Activated CD8-positive, alpha-beta T cell treated with anti-CD3 and anti-CD28 coated beads for 36 hours (primary cell): Measurements from ENCODE around the gene ZNF225. TPM values are rescaled to one million over a fixed set of nuclear protein-coding genes. Genes with fewer than 3 reads are reported as not detected.

ENCODE experiments used
- ATAC-seq: fragments of 200-7000 bp; cut with Tn5 transposase; one replicate; pipeline ENCODE4 v1.10.0; 2021; ENCODE audit warnings: mild to moderate bottlenecking, moderate library complexity
- CTCF ChIA-PET: fragments of 350-600 bp; sonication (Branson Sonifier 250); formaldehyde crosslinking; loops from one replicate; lab custom pipeline; 2021; ENCODE audit warnings: antibody characterized with exemption; lab: Charles Lee
- POLR2A ChIA-PET: fragments of 350-600 bp; sonication (Branson Sonifier 250); formaldehyde crosslinking; loops from one replicate; lab custom pipeline; 2021; ENCODE audit warnings: antibody characterized with exemption; lab: Charles Lee
- DNase-seq: peaks from one replicate; pipeline ENCODE4 v3.0.0-alpha.2; 2020
- H3K27ac Mint-ChIP-seq: one replicate; pipeline ENCODE4 v1.8.0; 2021; ENCODE audit warnings: mild to moderate bottlenecking, mixed read lengths
- H3K27me3 Mint-ChIP-seq: one replicate; pipeline ENCODE4 v1.8.0; 2021; ENCODE audit warnings: mixed read lengths
- H3K36me3 Mint-ChIP-seq: one replicate; pipeline ENCODE4 v1.8.0; 2021; ENCODE audit warnings: low read depth, mixed read lengths
- H3K4me1 Mint-ChIP-seq: one replicate; pipeline ENCODE4 v1.8.0; 2021; ENCODE audit warnings: low read depth, mixed read lengths
- H3K4me3 Mint-ChIP-seq: one replicate; pipeline ENCODE4 v1.8.0; 2021; ENCODE audit warnings: mild to moderate bottlenecking, moderate library complexity, mixed read lengths
- H3K9me3 Mint-ChIP-seq: one replicate; pipeline ENCODE4 v1.8.0; 2021; ENCODE audit warnings: mixed read lengths
- CTCF ChIP-seq: fragments of 200-600 bp; IDR thresholded peaks from one replicate; pipeline ENCODE4 v1.8.0; 2022; ENCODE audit warnings: antibody characterized with exemption, mild to moderate bottlenecking
- intact Hi-C: fragments of 100-400 bp; cut with micrococcal nuclease; formaldehyde crosslinking; loops from one replicate; pipeline ENCODE4 v1.10.0; 2022
- total RNA-seq, 2 experiments: library from RNA; stranded (reverse); gene quantifications; one replicate each; pipeline ENCODE4 v1.2.3, GENCODE V29; 2021

ZNF225 gene
- total RNA-seq, 2 experiments from 2014 or later, result 3.0 to 4.4 TPM

GRCh38 chr19:44131955-44132354 lies 18.8 kb downstream of the ZNF225 start:
- H3K9me3 Mint-ChIP-seq, result peaks cover 34% of the 10 kb centered on the region
- POLR2A ChIA-PET, result interaction anchor here (1.1 to 2.1 kb wide), 2 partner anchors 10 to 17 kb away, joined by 3 to 6 read pairs; no protein-coding TSS in a partner anchor

GRCh38 chr19:44141191-44142058 lies 28.2 kb downstream of the ZNF225 start, which contains the start of gene ZNF234:
Gene ZNF234, plus strand, starts transcription at chr19:44141554. Its CDS starts 3,079 bp downstream, at chr19:44144633.
- H3K9me3 Mint-ChIP-seq, result peaks cover 13% of the 10 kb centered on the region
- CTCF ChIA-PET, result interaction anchor here (1.2 kb wide), 1 partner anchor 27 kb away, joined by 3 read pairs; no protein-coding TSS in a partner anchor
- peak within 1 kb of the TSS; percentile 88 for H3K4me3 Mint-ChIP-seq
- ATAC-seq, result peak; percentile 83
- peaks cover 15% of the 10 kb centered on the region for H3K4me1 Mint-ChIP-seq
- POLR2A ChIA-PET, result interaction anchor here (0.6 to 1.5 kb wide), 4 partner anchors 9 to 24 kb away, joined by 3 to 8 read pairs (median 6); partner anchors contain the start of gene ZNF226
- H3K27me3 Mint-ChIP-seq, result no peaks in the 10 kb centered on the region
- H3K36me3 Mint-ChIP-seq, result peaks cover 31% of the 10 kb centered on the region
- TF ChIP-seq CTCF, result no peak
- H3K27ac Mint-ChIP-seq, result peak within 1 kb of the TSS; percentile 95
- intact Hi-C loops, result no loop called here
- peak; percentile 74 for DNase-seq

More at GRCh38 chr19:44131955-44132354, 18.8 kb downstream of the ZNF225 start:
- ATAC-seq, result no peak
- no peak for DNase-seq
- H3K4me3 Mint-ChIP-seq, result no peak overlapping the region
- peaks cover 40% of the 10 kb centered on the region for H3K36me3 Mint-ChIP-seq
- H3K27me3 Mint-ChIP-seq, result no peaks in the 10 kb centered on the region
- no peak for TF ChIP-seq CTCF
- CTCF ChIA-PET, result no interaction called here
- intact Hi-C loops, result no loop called here
- no peak overlapping the region for H3K27ac Mint-ChIP-seq
- no peaks in the 10 kb centered on the region for H3K4me1 Mint-ChIP-seq

GRCh38 chr19:44142059-44142433 lies 28.8 kb downstream of the ZNF225 start:
- no peak for ATAC-seq
- H3K4me3 Mint-ChIP-seq, result peak overlapping the region; percentile 88
- H3K27me3 Mint-ChIP-seq, result no peaks in the 10 kb centered on the region
- peaks cover 32% of the 10 kb centered on the region for H3K36me3 Mint-ChIP-seq
- peak overlapping the region; percentile 95 for H3K27ac Mint-ChIP-seq
- TF ChIP-seq CTCF, result no peak
- DNase-seq, result peak; percentile 8
- H3K4me1 Mint-ChIP-seq, result peaks cover 15% of the 10 kb centered on the region
- intact Hi-C loops, result no loop called here
- ChIA-PET POLR2A (interaction anchor here (0.6 to 1.5 kb wide), 4 partner anchors 10 to 24 kb away, joined by 3 to 8 read pairs (median 6); partner anchors contain the start of gene ZNF226), CTCF (interaction anchor here (1.2 kb wide), 1 partner anchor 28 kb away, joined by 3 read pairs; no protein-coding TSS in a partner anchor)
- peaks cover 12% of the 10 kb centered on the region for H3K9me3 Mint-ChIP-seq

GRCh38 chr19:44149776-44150175 lies 36.6 kb downstream of the ZNF225 start:
- ChIA-PET POLR2A (interaction anchor here (0.7 kb wide), 1 partner anchor 867 kb away, joined by 3 read pairs; no protein-coding TSS in a partner anchor), CTCF (no interaction called here)
- TF ChIP-seq CTCF, result no peak
- Mint-ChIP-seq H3K36me3 (peaks cover 86% of the 10 kb centered on the region), H3K4me3 (no peak overlapping the region), H3K4me1 (no peaks in the 10 kb centered on the region), H3K27me3 (no peaks in the 10 kb centered on the region), H3K27ac (no peak overlapping the region), H3K9me3 (peaks cover 35% of the 10 kb centered on the region)
- DNase-seq (no peak), ATAC-seq (no peak)
- intact Hi-C loops, result no loop called here

GRCh38 chr19:44151491-44151890 lies 38.3 kb downstream of the ZNF225 start:
- TF ChIP-seq CTCF, result no peak
- Mint-ChIP-seq H3K9me3 (peaks cover 40% of the 10 kb centered on the region), H3K27ac (no peak overlapping the region), H3K27me3 (no peaks in the 10 kb centered on the region), H3K4me3 (no peak overlapping the region), H3K4me1 (no peaks in the 10 kb centered on the region), H3K36me3 (peaks cover 81% of the 10 kb centered on the region)
- no peak for DNase-seq
- ATAC-seq, result no peak
- intact Hi-C loops, result no loop called here
- POLR2A ChIA-PET, result no interaction called here
- CTCF ChIA-PET, result no interaction called here
